C4-2B (cell line): Measurements from ENCODE around the gene TUBGCP6.

Experiments used
- CTCF ChIP-seq: fragments of 450-650 bp; conservative IDR thresholded peaks from 2 replicates; pipeline ENCODE4 v1.5.1; 2017; ENCODE audit warnings: mild to moderate bottlenecking
- ZFX ChIP-seq: fragments of 450-650 bp; IDR thresholded peaks from 2 replicates; pipeline ENCODE4 v1.6.1; 2017

GRCh38 chr22:50267591-50268390 is 23.0 kb upstream of the TUBGCP6 start:
- TF ChIP-seq CTCF: peak; percentile 57
- TF ChIP-seq ZFX: no peak
